Measurements from ENCODE around the gene PA2G4.
A peak's percentile ranks its signal among the peaks of the same experiment; 100 is the strongest.

PA2G4 gene

DNA sequence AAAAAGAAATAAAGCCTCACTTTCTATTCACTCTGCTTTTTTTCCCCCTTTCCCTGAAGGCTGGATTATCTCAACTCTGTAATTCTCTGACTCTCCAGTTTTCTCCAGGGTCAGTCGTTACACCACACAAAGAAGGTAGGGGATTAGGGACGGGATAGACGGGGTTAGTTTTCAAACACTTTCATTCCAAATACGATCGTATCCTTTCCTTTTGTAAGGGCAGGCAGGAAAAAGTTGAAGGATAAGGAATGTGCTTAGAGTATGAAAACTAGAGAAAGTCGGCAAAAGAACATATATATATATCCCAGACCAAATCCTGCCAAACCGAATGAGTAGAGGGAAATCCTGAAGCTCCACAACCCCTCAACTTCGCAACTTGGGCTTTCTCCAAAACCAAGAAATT lies 23.1 kb downstream of the PA2G4 start:
- no peak for DNase-seq

GRCh38 chr12:56127888-56128669 lies 23.7 kb downstream of the PA2G4 start, which contains the start of gene ESYT1:
ESYT1 (plus strand) TSS chr12:56128267; CDS start chr12:56128320, 53 bp downstream.
- DNase-seq = peak; percentile 87

- no peak for DNase-seq
Measured at GRCh38 chr12:56128670-56129205, 24.4 kb downstream of the PA2G4 start.

GRCh38 chr12:56129206-56129941 lies 25.0 kb downstream of the PA2G4 start:
- DNase-seq = peak; percentile 41

- no peak for DNase-seq
Measured at GRCh38 chr12:56129942-56130495, 25.7 kb downstream of the PA2G4 start.

DNA sequence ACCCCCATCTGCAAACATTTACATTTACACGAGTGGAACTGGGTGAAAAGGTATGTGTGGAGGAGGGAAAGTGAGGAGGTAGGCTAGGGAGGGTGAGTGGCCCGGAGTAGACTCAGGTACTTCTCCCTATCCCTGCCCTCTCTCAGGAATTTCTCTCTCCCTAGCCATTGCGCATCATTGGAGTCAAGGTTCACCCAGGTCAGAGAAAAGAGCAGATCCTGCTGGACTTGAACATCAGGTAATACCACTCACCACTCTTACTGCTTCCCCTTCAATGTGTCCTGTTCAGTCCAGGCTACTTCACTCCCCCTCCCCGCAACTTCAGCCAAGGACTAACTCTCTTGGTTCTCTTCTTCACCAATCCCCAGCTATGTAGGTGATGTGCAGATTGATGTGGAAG lies 26.5 kb downstream of the PA2G4 start:
- DNase-seq = no peak

DNA sequence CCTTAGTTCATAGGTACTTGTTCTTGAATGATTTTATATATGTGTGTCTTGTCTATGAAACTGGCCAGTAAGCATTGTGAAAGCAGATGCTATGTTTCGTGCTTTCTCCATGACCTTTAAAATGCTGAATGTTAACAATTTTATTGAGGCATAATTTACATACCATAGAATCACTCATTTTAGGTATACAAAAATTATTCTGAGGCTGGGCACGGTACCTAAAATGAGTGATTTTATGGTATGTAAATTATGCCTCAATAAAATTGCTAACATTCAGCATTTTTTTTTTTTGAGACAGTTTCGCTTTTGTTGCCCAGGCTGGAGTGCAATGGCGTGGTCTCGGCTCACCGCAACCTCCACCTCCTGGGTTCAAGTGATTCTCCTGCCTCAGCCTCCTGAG lies 30.5 kb downstream of the PA2G4 start:
- DNase-seq = no peak

DNA sequence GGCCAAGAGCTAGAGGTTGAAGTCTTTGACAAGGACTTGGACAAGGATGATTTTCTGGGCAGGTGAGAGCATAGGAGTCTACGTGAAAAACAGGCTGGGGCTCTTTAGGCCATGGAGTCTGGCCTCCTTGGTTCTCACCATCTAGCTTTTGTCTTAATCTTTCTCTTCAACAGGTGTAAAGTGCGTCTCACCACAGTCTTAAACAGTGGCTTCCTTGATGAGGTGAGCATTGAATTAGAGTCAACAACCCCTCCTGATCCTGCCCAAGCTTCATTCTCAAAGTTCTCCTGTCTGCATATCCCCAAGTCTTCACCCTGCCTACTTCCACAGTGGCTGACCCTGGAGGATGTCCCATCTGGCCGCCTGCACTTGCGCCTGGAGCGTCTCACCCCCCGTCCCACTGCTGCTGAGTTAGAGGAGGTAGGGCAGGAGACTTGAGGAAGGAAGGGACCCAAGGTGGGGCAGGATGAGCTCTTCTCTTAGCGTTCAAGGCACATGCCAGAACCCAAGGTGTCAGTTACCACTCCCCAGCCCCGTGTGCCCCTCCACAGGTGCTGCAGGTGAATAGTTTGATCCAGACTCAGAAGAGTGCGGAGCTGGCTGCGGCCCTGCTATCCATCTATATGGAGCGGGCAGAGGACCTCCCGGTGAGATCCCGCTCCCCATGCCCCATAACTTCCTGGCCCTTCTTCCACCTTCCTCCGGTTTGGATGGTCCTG lies 33.7 kb downstream of the PA2G4 start:
- DNase-seq = no peak

DNA sequence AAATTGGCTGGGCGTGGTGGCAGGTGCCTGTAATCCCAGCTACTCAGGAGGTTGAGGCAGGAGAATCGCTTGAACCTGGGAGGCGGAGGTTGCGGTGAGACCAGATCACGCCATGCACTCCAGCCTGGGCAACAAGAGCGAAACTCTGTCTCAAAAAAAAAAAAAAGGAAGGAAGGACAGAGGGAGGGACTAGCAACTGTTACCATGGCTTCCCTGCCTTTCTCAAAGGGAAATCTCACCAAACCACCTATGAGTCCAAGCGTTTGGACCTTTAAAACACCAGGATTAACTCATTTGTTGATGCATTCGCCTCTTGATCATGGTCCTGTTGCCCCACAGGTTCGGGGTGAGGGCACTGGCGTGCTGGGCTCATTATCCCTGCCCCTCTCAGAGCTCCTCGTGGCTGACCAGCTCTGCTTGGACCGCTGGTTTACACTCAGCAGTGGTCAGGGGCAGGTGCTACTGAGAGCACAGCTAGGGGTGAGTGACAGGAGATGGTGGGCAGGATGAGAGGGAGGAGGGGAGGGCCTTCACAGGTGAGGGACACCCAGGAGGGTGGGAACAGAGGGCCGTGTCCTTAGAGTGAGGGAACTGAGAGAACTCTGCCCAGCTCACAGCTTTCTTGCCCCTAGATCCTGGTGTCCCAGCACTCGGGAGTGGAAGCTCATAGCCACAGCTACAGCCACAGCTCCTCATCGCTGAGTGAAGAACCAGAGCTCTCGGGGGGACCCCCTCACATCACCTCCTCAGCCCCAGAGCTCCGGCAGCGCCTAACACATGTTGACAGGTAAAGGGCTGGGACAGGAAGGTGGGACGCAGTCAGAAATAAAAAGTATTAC lies 37.8 kb downstream of the PA2G4 start:
- DNase-seq = no peak

GRCh38 chr12:56143217-56143616 lies 38.9 kb downstream of the PA2G4 start:
- DNase-seq = no peak

DNA sequence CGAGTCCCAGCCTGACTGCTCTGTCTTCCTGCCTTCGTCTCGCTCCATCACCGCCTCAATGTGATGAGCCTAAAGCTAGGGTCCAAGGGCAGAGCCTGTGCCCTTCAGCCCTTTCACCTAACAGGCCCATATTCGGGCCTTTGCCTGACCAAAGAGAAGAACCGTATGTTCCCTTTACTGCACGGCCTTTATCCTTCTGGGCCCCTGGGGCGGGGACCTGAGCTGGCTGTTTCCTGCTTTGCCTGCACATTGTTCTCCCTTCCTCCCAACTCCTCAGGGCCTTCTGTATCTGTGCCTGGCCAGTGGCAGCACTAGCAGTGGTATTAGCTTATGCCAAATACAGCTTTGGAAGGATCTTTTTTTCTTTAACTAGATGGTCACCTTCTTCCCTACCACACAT lies 39.5 kb downstream of the PA2G4 start:
- DNase-seq = no peak

DNA sequence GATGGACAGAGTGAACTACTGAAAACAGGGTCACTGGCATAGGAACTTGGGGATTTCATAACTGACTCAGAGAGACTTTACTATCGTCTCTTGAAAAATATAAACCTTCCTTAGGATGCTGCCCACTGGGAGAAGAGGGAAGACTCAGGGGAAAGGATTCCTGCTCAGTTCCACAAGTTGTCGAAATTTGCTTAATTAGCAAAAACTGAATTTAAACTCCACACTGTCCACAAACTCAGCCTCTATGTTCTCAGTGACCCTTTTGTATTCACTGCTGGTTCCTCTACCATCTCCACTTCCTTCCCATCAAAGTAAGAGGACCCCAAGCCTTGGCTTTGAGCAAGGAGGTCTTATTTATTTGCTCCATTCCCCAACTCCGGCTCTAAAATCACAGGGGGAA lies 40.9 kb downstream of the PA2G4 start:
- DNase-seq = no peak

DNA sequence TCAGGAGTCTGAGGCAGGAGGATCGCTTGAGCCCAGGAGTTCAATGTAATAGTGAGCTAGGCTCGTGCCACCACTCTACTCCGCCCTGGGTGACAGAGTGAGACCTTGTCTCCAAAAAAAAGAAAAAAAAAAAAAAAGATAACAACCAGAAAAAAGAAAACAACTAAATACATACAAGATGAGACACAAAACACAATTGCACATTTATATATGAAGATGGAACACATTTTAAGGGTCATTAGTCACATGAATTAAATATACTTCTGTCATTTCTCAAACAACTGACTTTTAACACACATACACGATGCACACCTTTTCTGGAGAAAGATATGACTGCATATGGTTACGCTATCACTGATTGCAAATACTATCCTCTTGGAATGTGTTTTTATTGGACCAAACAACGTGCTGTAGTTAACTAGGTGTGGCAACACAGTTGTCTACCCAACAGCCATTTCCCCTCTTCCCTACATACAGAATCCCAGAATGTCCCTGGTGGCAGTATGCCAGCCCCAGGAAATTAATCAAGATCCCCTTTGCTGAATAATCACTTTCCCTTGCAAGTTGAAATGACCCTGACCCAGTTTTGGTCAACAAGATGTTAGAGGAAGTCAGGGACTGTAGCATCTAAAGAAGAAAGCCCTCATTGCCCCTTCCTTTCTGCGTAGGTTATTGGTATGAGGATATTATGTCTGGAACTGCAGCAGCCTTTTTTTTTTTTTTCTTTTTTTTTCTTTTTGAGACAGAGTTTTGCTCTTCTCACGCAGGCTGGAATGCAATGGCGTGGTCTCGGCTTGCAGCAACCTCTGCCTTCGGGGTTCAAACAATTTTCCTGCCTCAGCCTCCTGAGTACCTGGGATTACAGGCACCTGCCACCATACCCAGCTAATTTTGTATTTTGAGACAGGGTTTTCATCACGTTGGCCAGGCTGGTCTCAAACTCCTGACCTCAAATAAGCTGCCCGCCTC lies 42.4 kb downstream of the PA2G4 start:
- DNase-seq = no peak

DNA sequence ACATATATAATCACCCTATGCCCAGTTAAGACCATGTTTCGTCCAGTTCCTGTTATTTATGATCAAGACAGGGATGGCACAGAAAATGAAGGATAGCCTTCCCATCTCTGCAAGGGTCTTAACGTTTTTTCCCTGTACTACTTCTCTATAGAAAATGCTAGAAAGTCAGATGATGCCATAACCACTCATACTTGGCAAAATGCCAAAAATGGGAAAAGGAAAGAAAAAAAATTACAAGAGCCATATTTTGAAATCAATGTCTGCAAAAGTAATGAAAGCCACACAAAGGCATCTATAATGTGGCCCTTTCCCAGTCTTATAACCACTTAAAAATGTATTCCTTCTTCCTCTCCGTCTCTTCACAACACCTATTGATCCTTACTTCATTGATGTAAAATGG lies 46.2 kb downstream of the PA2G4 start:
- DNase-seq = no peak

GRCh38 chr12:56151672-56152131 lies 47.3 kb downstream of the PA2G4 start:
- DNase-seq = peak; percentile 52

GRCh38 chr12:56152132-56152755 lies 47.9 kb downstream of the PA2G4 start, which contains the start of gene MYL6B:
MYL6B (plus strand) TSS chr12:56152587; CDS start chr12:56153919, 1,332 bp downstream.
- peak; percentile 87 for DNase-seq

DNA sequence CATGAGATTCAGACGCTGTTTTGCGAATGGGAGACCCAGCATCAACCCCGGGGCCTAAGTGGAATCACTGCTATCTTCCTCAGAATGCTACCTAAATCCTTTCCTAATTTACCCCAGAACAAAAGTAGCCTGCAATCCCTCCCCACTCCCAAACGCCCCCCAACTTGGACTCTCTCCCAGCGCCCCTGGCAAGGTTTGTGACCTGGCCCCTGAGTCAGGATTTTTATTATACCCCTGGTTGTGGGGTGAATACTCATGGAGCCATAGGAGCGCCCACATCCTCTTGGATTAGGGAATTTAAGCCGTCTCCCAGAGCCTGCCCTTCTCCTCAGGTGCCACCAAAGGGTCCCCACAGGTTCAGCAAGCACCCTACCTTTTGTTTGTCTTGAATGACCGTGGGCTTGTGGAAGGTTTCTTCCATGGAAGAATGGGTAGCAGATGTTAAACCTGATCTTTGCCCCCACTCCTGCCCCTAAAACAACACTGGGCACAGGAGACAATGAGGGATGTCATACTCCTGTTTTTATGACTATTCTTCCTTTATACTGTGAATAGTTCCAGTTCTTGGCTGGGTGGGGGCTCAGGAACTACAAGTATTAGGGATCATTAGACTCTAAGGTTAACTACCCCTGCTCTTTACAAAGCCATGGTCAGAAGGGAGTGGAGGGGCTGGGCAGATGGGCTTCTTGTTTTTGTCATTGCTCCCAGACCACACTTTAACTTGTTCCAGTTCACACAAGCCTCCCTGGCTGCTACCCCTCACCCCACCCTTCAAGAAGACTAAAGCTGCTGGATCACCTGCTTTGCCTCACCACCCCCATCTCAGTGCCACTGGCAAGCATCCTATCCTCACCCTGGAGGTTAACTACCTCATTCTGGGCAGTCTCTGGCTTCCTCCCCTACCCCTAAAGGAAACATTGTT lies 48.7 kb downstream of the PA2G4 start:
- no peak for DNase-seq

- no peak for DNase-seq
Measured at GRCh38 chr12:56153678-56154065, 49.3 kb downstream of the PA2G4 start.

DNA sequence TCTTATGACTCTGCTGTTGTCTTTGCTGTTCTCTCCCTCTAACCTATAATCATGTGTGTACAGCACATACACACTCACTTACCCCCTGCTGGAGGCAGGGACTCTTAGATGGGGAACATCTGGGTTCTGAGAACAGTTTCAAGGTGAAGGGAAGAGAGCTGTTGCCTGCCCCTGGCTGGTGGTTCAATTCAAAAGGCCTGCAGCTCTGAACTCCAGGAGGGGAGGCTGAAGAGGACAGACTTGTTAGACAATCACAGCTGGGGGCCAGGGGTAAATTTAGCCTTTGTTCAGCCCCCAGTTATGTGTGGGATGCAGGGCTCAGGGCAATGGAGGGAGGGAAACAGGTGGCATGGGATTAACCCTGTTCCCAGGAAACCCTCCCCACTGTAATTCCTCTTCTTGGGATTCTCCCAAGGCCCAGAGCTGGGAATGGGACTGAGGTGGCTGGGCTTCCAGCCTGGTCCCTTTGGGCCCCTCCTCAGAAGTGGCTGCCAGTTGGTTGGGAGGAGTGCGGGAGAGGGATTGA lies 50.0 kb downstream of the PA2G4 start:
- no peak for DNase-seq
